ENCODE measurements around the gene PPP1R36.
"Not testable (repeated sequence)": the region's sequence is repeated elsewhere in the genome, so short reads cannot be mapped to it uniquely, and the experiment has no call there.

The PPP1R36 gene

DNA sequence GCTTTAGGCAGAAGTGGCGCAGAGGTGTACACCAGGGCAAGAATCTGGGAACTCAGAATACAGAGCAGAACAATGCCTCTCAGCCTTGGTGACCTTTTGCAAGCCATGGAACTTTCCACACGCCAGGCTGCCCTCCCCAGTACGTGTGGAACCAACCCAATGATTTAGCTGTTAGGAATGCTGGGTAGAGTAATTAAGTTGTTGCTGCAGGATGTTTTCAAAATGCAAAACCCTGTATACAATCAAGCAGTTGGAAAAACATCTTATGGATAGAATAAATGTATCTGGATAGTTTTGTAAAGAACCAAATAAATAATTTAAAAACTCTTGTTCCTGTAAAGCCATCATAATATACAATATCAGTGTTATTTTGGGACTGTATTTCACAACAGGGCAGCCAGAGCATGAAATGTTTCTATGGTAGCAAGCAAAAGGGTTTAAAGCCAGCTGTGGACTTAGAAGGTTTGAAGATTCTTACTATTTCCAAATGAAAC is 19.4 kb downstream of the PPP1R36 start:
- in situ Hi-C loops (cut with MboI; ENCODE audit: low sequenced_read_pairs, unreplicated experiment): no loop called here
- no peak for DNase-seq (ENCODE audit: low spot score)
- no peak for TF ChIP-seq CTCF (IDR thresholded peaks at IDR 0.05; ENCODE audit: borderline replicate concordance, control extremely low read depth, extremely low read depth, insufficient read depth, missing control alignments)

DNA sequence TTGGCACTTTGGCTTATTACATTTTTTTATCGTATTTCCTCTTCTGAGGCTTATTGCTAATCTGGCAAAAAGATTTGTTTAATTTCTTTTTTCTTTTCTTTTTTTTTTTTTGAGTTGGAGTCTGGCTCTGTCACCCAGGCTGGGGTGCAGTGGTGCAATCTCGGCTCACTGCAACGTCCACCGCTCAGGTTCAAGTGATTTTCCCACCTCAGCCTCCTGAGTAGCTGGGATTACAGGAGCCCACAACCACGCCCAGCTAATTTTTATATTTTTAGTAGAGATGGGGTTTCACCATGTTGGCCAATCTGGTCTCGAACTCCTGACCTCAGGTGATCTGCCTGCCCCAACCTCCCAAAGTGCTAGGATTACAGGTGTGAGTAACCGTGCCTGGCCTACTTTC is 19.9 kb downstream of the PPP1R36 start:
- DNase-seq (ENCODE audit: low spot score); in situ Hi-C loops (cut with MboI; ENCODE audit: low sequenced_read_pairs, unreplicated experiment): not testable (repeated sequence)

GRCh38 chr14:64572386-64573104 is 22.8 kb downstream of the PPP1R36 start:
- no peak for DNase-seq (ENCODE audit: low spot score)
- in situ Hi-C loops (cut with MboI; ENCODE audit: low sequenced_read_pairs, unreplicated experiment): no loop called here
- TF ChIP-seq CTCF (IDR thresholded peaks at IDR 0.05; ENCODE audit: borderline replicate concordance, control extremely low read depth, extremely low read depth, insufficient read depth, missing control alignments): no peak

- in situ Hi-C loops (cut with MboI; ENCODE audit: low sequenced_read_pairs, unreplicated experiment): no loop called here
- TF ChIP-seq CTCF (IDR thresholded peaks at IDR 0.05; ENCODE audit: borderline replicate concordance, control extremely low read depth, extremely low read depth, insufficient read depth, missing control alignments): no peak
- DNase-seq (ENCODE audit: low spot score): no peak
Measured at GRCh38 chr14:64573109-64573508, 23.3 kb downstream of the PPP1R36 start.

DNA sequence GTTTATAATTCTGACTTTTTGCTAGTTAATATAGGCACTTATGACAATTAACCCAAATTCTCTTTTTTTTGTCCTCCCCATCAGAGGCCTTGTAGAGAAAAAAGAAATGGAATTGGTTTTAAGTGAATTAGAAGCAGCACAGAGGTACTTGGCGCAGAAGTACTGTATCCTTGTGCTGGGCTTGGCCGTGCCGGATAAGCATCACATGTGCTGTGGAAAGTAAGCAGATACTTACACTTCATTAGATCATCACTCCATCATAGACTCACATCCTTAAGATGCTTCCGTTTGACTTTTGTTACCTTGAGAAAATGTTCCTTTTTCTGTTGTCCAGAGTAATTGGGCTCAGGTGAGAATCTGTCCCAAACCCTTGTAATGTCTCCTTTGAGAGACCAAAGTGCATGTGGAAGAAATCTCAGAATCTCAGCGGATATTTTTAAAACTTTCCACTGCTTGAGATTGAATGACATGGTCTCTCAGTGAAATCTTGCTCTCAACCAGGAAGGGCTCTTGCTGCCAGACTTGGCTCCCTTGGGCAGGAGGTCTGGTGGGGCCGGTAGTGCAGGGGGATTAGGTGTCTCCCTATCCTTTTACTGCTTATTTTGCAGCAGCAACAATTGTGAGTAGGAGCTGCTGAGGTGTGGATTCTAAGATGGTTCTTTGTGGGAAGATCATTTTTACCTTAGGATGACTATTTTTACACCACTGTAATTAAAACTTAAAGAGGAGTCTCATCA is 24.8 kb downstream of the PPP1R36 start:
- no peak for DNase-seq (ENCODE audit: low spot score)
- no peak for TF ChIP-seq CTCF (IDR thresholded peaks at IDR 0.05; ENCODE audit: borderline replicate concordance, control extremely low read depth, extremely low read depth, insufficient read depth, missing control alignments)
- in situ Hi-C loops (cut with MboI; ENCODE audit: low sequenced_read_pairs, unreplicated experiment): no loop called here

DNA sequence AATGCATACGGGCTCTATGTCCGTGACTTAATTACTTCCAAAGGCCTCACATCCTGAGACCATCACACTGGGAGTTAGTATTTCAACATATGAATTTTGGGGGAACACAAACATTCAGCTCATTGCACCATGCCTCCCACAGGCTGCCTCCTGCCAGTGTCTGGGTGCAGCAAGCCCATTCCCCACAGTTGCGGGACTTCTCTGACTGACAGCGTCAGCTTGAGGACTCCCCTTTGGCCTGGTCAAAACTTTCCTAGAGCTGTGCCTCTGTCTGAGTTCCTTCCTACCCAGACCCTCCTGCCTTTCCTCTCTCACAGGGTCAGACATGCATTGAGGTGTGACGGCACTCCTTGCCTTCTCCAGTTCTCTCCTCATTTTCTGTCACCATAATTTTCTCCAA is 27.4 kb downstream of the PPP1R36 start:
- in situ Hi-C loops (cut with MboI; ENCODE audit: low sequenced_read_pairs, unreplicated experiment): no loop called here
- TF ChIP-seq CTCF (IDR thresholded peaks at IDR 0.05; ENCODE audit: borderline replicate concordance, control extremely low read depth, extremely low read depth, insufficient read depth, missing control alignments): no peak
- no peak for DNase-seq (ENCODE audit: low spot score)

DNA sequence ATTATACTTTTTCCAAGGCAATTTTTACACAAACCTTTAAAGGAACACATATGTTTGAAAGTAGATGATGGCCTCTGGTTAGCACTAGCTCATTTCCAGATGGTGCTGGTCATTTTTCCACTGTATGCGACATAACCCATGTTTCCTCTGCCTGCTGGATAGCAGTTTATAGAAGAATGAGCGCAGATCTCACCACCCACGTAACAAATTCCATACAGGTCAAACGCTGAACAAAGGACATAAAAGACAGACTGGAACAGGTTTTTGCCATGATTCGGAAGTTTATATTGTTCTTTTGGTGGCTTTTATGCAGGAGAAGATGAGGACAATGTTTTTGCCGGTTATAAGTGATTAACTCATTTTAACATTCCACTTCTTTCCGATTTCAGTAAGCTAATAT is 30.7 kb downstream of the PPP1R36 start:
- in situ Hi-C loops (cut with MboI; ENCODE audit: low sequenced_read_pairs, unreplicated experiment): no loop called here
- no peak for DNase-seq (ENCODE audit: low spot score)
- TF ChIP-seq CTCF (IDR thresholded peaks at IDR 0.05; ENCODE audit: borderline replicate concordance, control extremely low read depth, extremely low read depth, insufficient read depth, missing control alignments): no peak
